GM15510 (cell line): ENCODE data around the gene KAT8.

Source experiments
- POLR2A ChIP-seq: IDR thresholded peaks from 3 replicates; pipeline ENCODE4 v1.6.1; 2011; ENCODE audit warnings: borderline replicate concordance; ENCODE audit not compliant: insufficient read length; ENCODE audit errors: extremely low read depth

KAT8 gene

GRCh38 chr16:31143011-31143693, 25.7 kb downstream of the KAT8 start:
- no peak for TF ChIP-seq POLR2A

GRCh38 chr16:31143694-31144148, 26.3 kb downstream of the KAT8 start:
- TF ChIP-seq POLR2A: no peak

GRCh38 chr16:31145398-31145990, 28.0 kb downstream of the KAT8 start:
- TF ChIP-seq POLR2A: no peak

GRCh38 chr16:31147574-31147973, 30.1 kb downstream of the KAT8 start:
- no peak for TF ChIP-seq POLR2A

GRCh38 chr16:31148281-31148728, 30.8 kb downstream of the KAT8 start:
- no peak for TF ChIP-seq POLR2A

GRCh38 chr16:31148896-31149295, 31.4 kb downstream of the KAT8 start:
- no peak for TF ChIP-seq POLR2A

GRCh38 chr16:31149332-31149731, 31.9 kb downstream of the KAT8 start:
- no peak for TF ChIP-seq POLR2A

GRCh38 chr16:31149894-31150890, 32.7 kb downstream of the KAT8 start, which contains the start of gene PRSS36:
Gene PRSS36 (minus strand): TSS chr16:31150066. CDS start chr16:31150035, 31 bp downstream.
- TF ChIP-seq POLR2A: no peak

- TF ChIP-seq POLR2A: no peak
These were observed 39.7 kb downstream of the KAT8 start for GRCh38 chr16:31157136-31157535.

- no peak for TF ChIP-seq POLR2A
These were observed 49.9 kb downstream of the KAT8 start for GRCh38 chr16:31167315-31167714.

GRCh38 chr16:31168848-31169247, 51.4 kb downstream of the KAT8 start:
- no peak for TF ChIP-seq POLR2A

- no peak for TF ChIP-seq POLR2A
These were observed 59.7 kb downstream of the KAT8 start for GRCh38 chr16:31177136-31177535.

- TF ChIP-seq POLR2A: no peak
These were observed 61.8 kb downstream of the KAT8 start for GRCh38 chr16:31179219-31179746.

- peak; percentile 100 for TF ChIP-seq POLR2A
These were observed 62.4 kb downstream of the KAT8 start, which contains the start of gene FUS for GRCh38 chr16:31179747-31180459. Gene FUS (plus strand): TSS chr16:31180139. CDS start chr16:31180215, 76 bp downstream.
